ENCODE measurements around the gene ID1. TPM values are rescaled to one million over a fixed set of nuclear protein-coding genes. Genes with fewer than 3 reads are reported as not detected.

The ID1 gene, protein sequence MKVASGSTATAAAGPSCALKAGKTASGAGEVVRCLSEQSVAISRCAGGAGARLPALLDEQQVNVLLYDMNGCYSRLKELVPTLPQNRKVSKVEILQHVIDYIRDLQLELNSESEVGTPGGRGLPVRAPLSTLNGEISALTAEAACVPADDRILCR
- total RNA-seq, result 109 and 187 TPM in 2 replicates

GRCh38 chr20:31605031-31605901 lies at the start of gene ID1:
Gene ID1 (plus strand): TSS chr20:31605289. CDS start chr20:31605388, 99 bp downstream.

GRCh38 chr20:31637660-31638059 lies 32.6 kb downstream of the ID1 start, which contains the start of gene COX4I2:
Gene COX4I2 (plus strand): TSS chr20:31637912. CDS start chr20:31639018, 1,106 bp downstream.

Other genes starting within 250 kb of the ID1 start
- gene DEFB118, start 236.7 kb upstream of the ID1 start, total RNA-seq, result not detected in 2 replicates
- not detected in 2 replicates for gene DEFB119, start 214.7 kb upstream of the ID1 start, total RNA-seq
- not detected in 2 replicates for gene DEFB121, start 199.1 kb upstream of the ID1 start, total RNA-seq
- not detected in 2 replicates for gene DEFB123, start 164.7 kb upstream of the ID1 start, total RNA-seq
- gene DEFB124, start 130.2 kb upstream of the ID1 start, total RNA-seq, result not detected in 2 replicates
- gene REM1, start 130.0 kb upstream of the ID1 start, total RNA-seq, result not detected in 2 replicates
- gene HM13, start 90.8 kb upstream of the ID1 start, total RNA-seq, result 116 and 120 TPM in 2 replicates
- 0.98 TPM in 1 of 2 replicates, not detected in the other for gene COX4I2, start 32.6 kb downstream of the ID1 start, total RNA-seq
- 129 and 235 TPM in 2 replicates for gene BCL2L1, start 117.6 kb downstream of the ID1 start, total RNA-seq
- gene TPX2, start 134.0 kb downstream of the ID1 start, total RNA-seq, result 8.1 and 134 TPM in 2 replicates
- 0.65 and 0.76 TPM in 2 replicates for gene MYLK2, start 214.1 kb downstream of the ID1 start, total RNA-seq
- gene FOXS1, start 240.3 kb downstream of the ID1 start, total RNA-seq, result 2.3 and 15.2 TPM in 2 replicates